Endothelial cell of umbilical vein (primary cell): Measurements from ENCODE around the gene ABLIM1. TPM values are rescaled to one million over a fixed set of nuclear protein-coding genes. Genes with fewer than 3 reads are reported as not detected.

Source experiments
- BruUV-seq: library from RNA; stranded (reverse); fragments of 400-500 nt; replicated peaks from 2 replicates; lab custom pipeline; 2021; lab: Mats Ljungman, UMichigan
- CTCF ChIA-PET: fragments of 300-600, 350-600 bp; sonication (Branson Sonifier 250); formaldehyde crosslinking; loops from one replicate; lab custom pipeline; 2021; ENCODE audit warnings: antibody characterized with exemption, inconsistent platforms; lab: Charles Lee
- POLR2A ChIA-PET: fragments of 300-600, 350-600 bp; sonication (Branson Sonifier 250); formaldehyde crosslinking; loops from one replicate; lab custom pipeline; 2021; ENCODE audit warnings: antibody characterized with exemption, inconsistent platforms; lab: Charles Lee
- DNase-seq: peaks from one replicate; pipeline ENCODE4 v3.0.0-alpha.2; 2011; ENCODE audit warnings: low read depth, low spot score
- FAIRE-seq: peaks from 2 replicates; lab custom pipeline; 2011; peaks lifted over from hg19 to GRCh38; lab: Jason Lieb, UNC
- H2AFZ ChIP-seq: 2 replicates; pipeline ENCODE4 v1.6.0; 2012; ENCODE audit warnings: low read depth, low read length, control low read depth, inconsistent platforms
- H3K27ac ChIP-seq: 2 replicates; pipeline ENCODE4 v1.5.1; 2011; ENCODE audit warnings: low read depth, mild to moderate bottlenecking, control low read depth, low read length, moderate library complexity; ENCODE audit not compliant: insufficient read depth
- H3K27me3 ChIP-seq, 2 experiments: 2 replicates each; pipeline versions ENCODE4 v1.6.0 to v1.6.1; 2011; ENCODE audit warnings: low read length in 2 of 2, mixed read lengths in 1 of 2; ENCODE audit not compliant: control insufficient read depth in 2 of 2, insufficient read depth in 2 of 2
- H3K36me3 ChIP-seq, 2 experiments: 2 replicates in 1 of 2; 3 replicates in 1 of 2; pipeline ENCODE4 v1.5.1; 2011; ENCODE audit warnings: low read length in 2 of 2, mild to moderate bottlenecking in 1 of 2, moderate library complexity in 1 of 2; ENCODE audit not compliant: control insufficient read depth in 2 of 2, insufficient read depth in 2 of 2; ENCODE audit errors: extremely low read depth in 1 of 2
- H3K4me1 ChIP-seq: 3 replicates; pipeline ENCODE4 v1.5.1; 2011; ENCODE audit warnings: mild to moderate bottlenecking, low read length; ENCODE audit not compliant: control insufficient read depth, insufficient read depth; ENCODE audit errors: extremely low read depth
- H3K4me2 ChIP-seq: 2 replicates; pipeline ENCODE4 v1.6.1; 2011; ENCODE audit warnings: low read length, control low read depth, mixed read lengths; ENCODE audit not compliant: insufficient read depth
- H3K4me3 ChIP-seq, 3 experiments: fragments of 200-600 bp in 1 of 3; sonication (generic), shearing (Covaris generic) in 1 of 3; replicated peaks in 1 of 3; 2 replicates each; pipeline ENCODE4 v1.5.1; 2011 to 2016; ENCODE audit warnings: control low read depth in 3 of 3, low read length in 3 of 3, mild to moderate bottlenecking in 2 of 3, inconsistent platforms in 1 of 3, low read depth in 1 of 3, moderate library complexity in 1 of 3; ENCODE audit not compliant: insufficient read depth in 1 of 3
- H3K79me2 ChIP-seq: 2 replicates; pipeline ENCODE4 v1.6.0; 2012; ENCODE audit warnings: low read length, inconsistent platforms; ENCODE audit not compliant: control insufficient read depth, insufficient read depth
- H3K9ac ChIP-seq: replicated peaks from 2 replicates; pipeline ENCODE3; 2011; ENCODE audit warnings: low read length, control low read depth; ENCODE audit not compliant: insufficient read depth; ENCODE audit errors: extremely low read depth
- H3K9me1 ChIP-seq: replicated peaks from 3 replicates; pipeline ENCODE4 v1.6.0; 2011; ENCODE audit warnings: mild to moderate bottlenecking, low read length; ENCODE audit not compliant: control insufficient read depth, insufficient read depth; ENCODE audit errors: extremely low read depth
- H3K9me3 ChIP-seq: replicated peaks from 2 replicates; pipeline ENCODE4 v1.5.1; 2012; ENCODE audit warnings: low read length, inconsistent platforms; ENCODE audit not compliant: control insufficient read depth, insufficient read depth
- H4K20me1 ChIP-seq: replicated peaks from 2 replicates; pipeline ENCODE3; 2011; ENCODE audit warnings: mild to moderate bottlenecking, low read length; ENCODE audit not compliant: control insufficient read depth, insufficient read depth; ENCODE audit errors: extremely low read depth
- EZH2 ChIP-seq: IDR thresholded peaks from 2 replicates; pipeline ENCODE4 v1.6.1; 2012; ENCODE audit warnings: borderline replicate concordance, low read depth, mild to moderate bottlenecking, moderate library complexity, low read length, inconsistent platforms; ENCODE audit not compliant: severe bottlenecking
- FOS ChIP-seq: IDR thresholded peaks from 2 replicates; pipeline ENCODE4 v1.6.1; 2011; ENCODE audit warnings: mild to moderate bottlenecking, low read length, moderate library complexity, borderline replicate concordance; ENCODE audit not compliant: insufficient read depth
- JUN ChIP-seq: IDR thresholded peaks from 2 replicates; pipeline ENCODE4 v1.6.1; 2011; ENCODE audit warnings: borderline replicate concordance, low read depth; ENCODE audit not compliant: insufficient read length, insufficient read depth
- MAX ChIP-seq: IDR thresholded peaks from 2 replicates; pipeline ENCODE4 v1.6.1; 2011; ENCODE audit not compliant: insufficient read depth, insufficient read length
- MYC ChIP-seq: IDR thresholded peaks from one replicate; pipeline ENCODE4 v1.6.1; 2011; ENCODE audit warnings: mild to moderate bottlenecking, low read depth, low read length
- POLR2AphosphoS5 ChIP-seq: IDR thresholded peaks from 2 replicates; pipeline ENCODE4 v1.6.1; 2012; ENCODE audit warnings: low read depth, mild to moderate bottlenecking, control low read depth, low read length, moderate library complexity; ENCODE audit not compliant: insufficient read depth
- dilution Hi-C: fragments of 300-500 bp; cut with MboI; formaldehyde crosslinking; loops from one replicate; pipeline ENCODE4 v1.15.0; 2019; ENCODE audit warnings: low sequenced_read_pairs; ENCODE audit not compliant: extremely low pct_ligation_motif_present
- intact Hi-C: fragments of 100-400 bp; cut with micrococcal nuclease; formaldehyde crosslinking; loops from one replicate; pipeline ENCODE4 v1.10.0; 2022
- polyA plus RNA-seq, 4 experiments: library from polyadenylated mRNA; depleted of rRNA in 3 of 4; stranded (reverse) in 3 of 4; unstranded in 1 of 4; fragments of >200 nt; gene quantifications; 2 replicates each; pipeline versions ENCODE4 v1.2.1 to v1.2.3, GENCODE V29; 2011 to 2012; ENCODE audit warnings: missing spikeins in 1 of 4
- total RNA-seq: library from RNA; stranded (reverse); gene quantifications from 2 replicates; pipeline ENCODE4 v1.2.3, GENCODE V29; 2021

The ABLIM1 gene
- total and polyA plus RNA-seq, 2 donors (not counting 3 experiments of a cell fraction or from before 2014, with no cell fraction given) = 128 to 235 TPM

- CTCF ChIA-PET = interaction anchor here (1.6 to 1.7 kb wide), 2 partner anchors 19 to 88 kb away, joined by 4 to 5 read pairs; no protein-coding TSS in a partner anchor
- DNase-seq (no peak), FAIRE-seq (no peak)
- H2AFZ ChIP-seq = no peak overlapping the region
- no peak overlapping the region for H3K4me2 ChIP-seq
- TF ChIP-seq MYC (no peak), FOS (no peak), MAX (no peak), JUN (no peak)
- no peaks in the 10 kb centered on the region for H4K20me1 ChIP-seq
- no peaks in the 10 kb centered on the region for H3K9me1 ChIP-seq
- H3K79me2 ChIP-seq = no peaks in the 10 kb centered on the region
- dilution Hi-C loops = no loop called here
- POLR2A ChIA-PET = no interaction called here
- H3K9ac ChIP-seq = no peak overlapping the region
- H3K4me3 ChIP-seq = no peak overlapping the region
- intact Hi-C loops = no loop called here
- H3K9me3 ChIP-seq = no peaks in the 10 kb centered on the region
- no peak overlapping the region for H3K27ac ChIP-seq
- H3K36me3 ChIP-seq = no peaks in the 10 kb centered on the region
- BruUV-seq = no TSS peak
- peaks cover 35% of the 10 kb centered on the region for H3K4me1 ChIP-seq
- H3K27me3 ChIP-seq = peaks cover 26 to 29% of the 10 kb centered on the region in 2 experiments
Measured at GRCh38 chr10:114391599-114391998, 266.5 kb downstream of the ABLIM1 start.

- no peak overlapping the region for H3K9ac ChIP-seq
- intact Hi-C loops (loop anchor here (1.0 kb wide), 1 partner anchor 14 kb away; no protein-coding TSS in a partner anchor), dilution Hi-C loops (no loop called here)
- DNase-seq (peak; percentile 90), FAIRE-seq (peak; percentile 95)
- no TSS peak for BruUV-seq
- ChIA-PET POLR2A (interaction anchor here (0.6 to 1.0 kb wide), 2 partner anchors 14 to 360 kb away, joined by 3 read pairs; no protein-coding TSS in a partner anchor), CTCF (interaction anchor here (0.9 to 3.3 kb wide), 8 partner anchors 14 to 85 kb away, joined by 3 to 22 read pairs (median 4); no protein-coding TSS in a partner anchor)
- no peak overlapping the region for H3K4me3 ChIP-seq
- peaks cover 35% of the 10 kb centered on the region for H3K4me1 ChIP-seq
- no peaks in the 10 kb centered on the region for H3K79me2 ChIP-seq
- H3K9me1 ChIP-seq = no peaks in the 10 kb centered on the region
- peak overlapping the region; percentile 22 for H3K4me2 ChIP-seq
- H2AFZ ChIP-seq = no peak overlapping the region
- H3K36me3 ChIP-seq = no peaks in the 10 kb centered on the region
- no peak overlapping the region for H3K27ac ChIP-seq
- TF ChIP-seq MAX = no peak
- peak; percentile 52 for TF ChIP-seq POLR2AphosphoS5
- no peak for TF ChIP-seq EZH2
- TF ChIP-seq FOS = peak; percentile 75
- TF ChIP-seq JUN = peak; percentile 88
- no peaks in the 10 kb centered on the region for H3K9me3 ChIP-seq
- peaks cover 10% of the 10 kb centered on the region in 2 experiments for H3K27me3 ChIP-seq
- no peaks in the 10 kb centered on the region for H4K20me1 ChIP-seq
Measured at GRCh38 chr10:114389426-114389825, 268.6 kb downstream of the ABLIM1 start.
